Mesenchymal stem cell (in vitro differentiated cells and primary cell): ENCODE results near the gene TTC36.

Experiments
- DNase-seq: peaks from one replicate; pipeline ENCODE4 v3.0.0-alpha.2; 2013
- H2AFZ ChIP-seq: one replicate; pipeline ENCODE4 v1.6.1; 2013; ENCODE audit warnings: low read depth, mild to moderate bottlenecking, control low read depth, inconsistent platforms, low read length, moderate library complexity
- H2AK5ac ChIP-seq: 2 replicates; pipeline ENCODE4 v1.6.1; 2013; ENCODE audit warnings: low read length, moderate library complexity, mild to moderate bottlenecking, inconsistent platforms; ENCODE audit not compliant: severe bottlenecking
- H2BK120ac ChIP-seq: one replicate; pipeline ENCODE4 v1.6.1; 2013; ENCODE audit warnings: low read depth, mild to moderate bottlenecking, inconsistent platforms, low read length, moderate library complexity
- H2BK12ac ChIP-seq, 2 experiments: one replicate each; pipeline ENCODE4 v1.6.1; 2013; ENCODE audit warnings: inconsistent platforms in 2 of 2, low read length in 2 of 2, mild to moderate bottlenecking in 2 of 2, moderate library complexity in 2 of 2, control low read depth in 1 of 2
- H2BK15ac ChIP-seq: one replicate; pipeline ENCODE4 v1.6.1; 2013; ENCODE audit warnings: mild to moderate bottlenecking, low read depth, inconsistent platforms; ENCODE audit not compliant: poor library complexity, severe bottlenecking
- H2BK5ac ChIP-seq: 2 replicates; pipeline ENCODE4 v1.6.1; 2013; ENCODE audit warnings: low read depth, mild to moderate bottlenecking, low read length, control low read depth, inconsistent platforms; ENCODE audit not compliant: poor library complexity, severe bottlenecking
- H3K14ac ChIP-seq, 2 experiments: one replicate each; pipeline ENCODE4 v1.6.1; 2013; ENCODE audit warnings: inconsistent platforms in 2 of 2, low read length in 2 of 2, control low read depth in 1 of 2, mild to moderate bottlenecking in 1 of 2, moderate library complexity in 1 of 2
- H3K18ac ChIP-seq, 2 experiments: one replicate each; pipeline ENCODE4 v1.6.1; 2013; ENCODE audit warnings: inconsistent platforms in 2 of 2, low read length in 2 of 2, control low read depth in 1 of 2, low read depth in 1 of 2, mild to moderate bottlenecking in 1 of 2
- H3K23ac ChIP-seq, 2 experiments: one replicate each; pipeline ENCODE4 v1.6.1; 2013; ENCODE audit warnings: inconsistent platforms in 2 of 2, low read length in 2 of 2, mild to moderate bottlenecking in 2 of 2, moderate library complexity in 2 of 2, control low read depth in 1 of 2
- H3K27ac ChIP-seq: 2 replicates; pipeline ENCODE4 v1.5.1; 2013; ENCODE audit warnings: mild to moderate bottlenecking, moderate library complexity, low read length, control low read depth, inconsistent platforms; ENCODE audit not compliant: poor library complexity, severe bottlenecking
- H3K27me3 ChIP-seq, 2 experiments: 2 replicates each; pipeline versions ENCODE4 v1.6.1 to v1.7.0; 2013; ENCODE audit warnings: low read length in 2 of 2, mild to moderate bottlenecking in 2 of 2, moderate library complexity in 2 of 2, control low read depth in 1 of 2, inconsistent platforms in 1 of 2; ENCODE audit not compliant: control insufficient read depth in 1 of 2, insufficient read depth in 1 of 2
- H3K36me3 ChIP-seq, 2 experiments: 2 replicates each; pipeline versions ENCODE4 v1.6.1 to v1.7.0; 2013; ENCODE audit warnings: low read length in 2 of 2, control low read depth in 1 of 2, inconsistent platforms in 1 of 2, low read depth in 1 of 2, mild to moderate bottlenecking in 1 of 2; ENCODE audit not compliant: insufficient read depth in 2 of 2, control insufficient read depth in 1 of 2
- H3K4ac ChIP-seq, 2 experiments: one replicate each; pipeline ENCODE4 v1.6.1; 2013; ENCODE audit warnings: inconsistent platforms in 2 of 2, low read length in 2 of 2, mild to moderate bottlenecking in 2 of 2, moderate library complexity in 2 of 2, control low read depth in 1 of 2, low read depth in 1 of 2
- H3K4me1 ChIP-seq: 2 replicates; pipeline ENCODE4 v1.6.1; 2013; ENCODE audit warnings: low read depth, low read length, control low read depth; ENCODE audit not compliant: control insufficient read depth, insufficient read depth
- H3K4me2 ChIP-seq: 2 replicates; pipeline ENCODE4 v1.6.1; 2013; ENCODE audit warnings: low read length, mild to moderate bottlenecking, inconsistent platforms; ENCODE audit not compliant: poor library complexity, severe bottlenecking
- H3K4me3 ChIP-seq, 2 experiments: 2 replicates each; pipeline versions ENCODE4 v1.5.1 to v1.7.0; 2013; ENCODE audit warnings: low read length in 2 of 2, mild to moderate bottlenecking in 2 of 2, control low read depth in 1 of 2, low read depth in 1 of 2; ENCODE audit not compliant: insufficient read depth in 1 of 2
- H3K79me1 ChIP-seq: replicated peaks from 2 replicates; pipeline ENCODE4 v1.6.1; 2013; ENCODE audit warnings: mild to moderate bottlenecking, control low read depth, low read length, inconsistent platforms; ENCODE audit not compliant: poor library complexity, severe bottlenecking
- H3K9ac ChIP-seq: 2 replicates; pipeline ENCODE4 v1.7.0; 2013; ENCODE audit warnings: mild to moderate bottlenecking, low read length, moderate library complexity
- H3K9me3 ChIP-seq: 2 replicates; pipeline ENCODE4 v1.7.0; 2013; ENCODE audit warnings: mild to moderate bottlenecking, low read length; ENCODE audit not compliant: control insufficient read depth
- H4K8ac ChIP-seq: one replicate; pipeline ENCODE4 v1.6.1; 2013; ENCODE audit warnings: inconsistent platforms, mild to moderate bottlenecking, low read length, moderate library complexity
- H4K91ac ChIP-seq: one replicate; pipeline ENCODE4 v1.6.1; 2013; ENCODE audit warnings: mild to moderate bottlenecking, low read length, inconsistent platforms
- WGBS: methylation state at CpG from one replicate; pipeline ENCODE4 v1.1.7; 2013; ENCODE audit warnings: mixed read lengths; 5-methylcytosine and 5-hydroxymethylcytosine counted together

TTC36 gene

DNA sequence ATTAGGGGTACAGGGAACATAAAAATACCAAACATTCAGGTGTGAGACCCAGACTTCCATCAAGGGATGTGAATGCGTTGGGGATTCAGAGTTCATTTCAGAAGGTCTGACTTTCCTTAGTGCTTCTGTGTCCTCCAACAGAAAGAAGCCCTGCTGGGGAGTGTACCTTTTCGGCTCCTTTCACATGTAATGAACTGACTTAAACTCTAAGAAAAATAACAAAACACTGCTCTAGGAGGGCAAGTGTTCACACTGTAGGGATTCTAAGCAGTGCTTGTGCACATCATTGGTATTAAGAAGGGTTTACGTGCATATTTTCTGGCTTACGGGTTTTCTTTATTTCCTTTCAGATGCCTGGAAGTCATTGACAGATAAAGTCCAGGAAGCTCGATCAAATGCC, 15.7 kb upstream of the TTC36 start:
- Histone ChIP-seq H3K4me1 (no peaks in the 10 kb centered on the region), H3K27me3 (no peaks in the 10 kb centered on the region), H3K36me3 (peaks cover 30 to 96% of the 10 kb centered on the region in 2 experiments), H2AK5ac (no peak overlapping the region), H3K27ac (no peak overlapping the region), H2AFZ (no peak overlapping the region), H3K79me1 (peaks cover 14% of the 10 kb centered on the region), H2BK15ac (no peak overlapping the region), H3K4me2 (no peak overlapping the region), H2BK120ac (no peak overlapping the region), H3K14ac (no peak overlapping the region), H2BK12ac (no peak overlapping the region), H3K18ac (no peak overlapping the region), H3K9ac (no peak overlapping the region), H4K8ac (no peak overlapping the region), H3K4me3 (no peak overlapping the region), H4K91ac (no peak overlapping the region), H3K4ac (no peak overlapping the region), H3K23ac (no peak overlapping the region), H2BK5ac (no peak overlapping the region), H3K9me3 (no peaks in the 10 kb centered on the region)
- DNase-seq: no peak
- WGBS: 98% methylated on average over 5 of the region's 5 CpGs

- H3K79me1 ChIP-seq: peaks cover 13% of the 10 kb centered on the region
- no peak overlapping the region for H3K18ac ChIP-seq
- H3K4me3 ChIP-seq: no peak overlapping the region
- H2AFZ ChIP-seq: no peak overlapping the region
- H3K4me2 ChIP-seq: no peak overlapping the region
- H4K8ac ChIP-seq: no peak overlapping the region
- H3K23ac ChIP-seq: no peak overlapping the region
- WGBS: 82% methylated on average over 7 of the region's 7 CpGs
- H2AK5ac ChIP-seq: no peak overlapping the region
- no peak overlapping the region for H3K9ac ChIP-seq
- H2BK12ac ChIP-seq: no peak overlapping the region
- no peaks in the 10 kb centered on the region for H3K4me1 ChIP-seq
- no peaks in the 10 kb centered on the region for H3K9me3 ChIP-seq
- no peak overlapping the region for H3K14ac ChIP-seq
- no peak overlapping the region for H4K91ac ChIP-seq
- H3K36me3 ChIP-seq: peaks cover 22 to 92% of the 10 kb centered on the region in 2 experiments
- H2BK120ac ChIP-seq: no peak overlapping the region
- no peak overlapping the region for H2BK15ac ChIP-seq
- no peak overlapping the region for H2BK5ac ChIP-seq
- H3K27me3 ChIP-seq: no peaks in the 10 kb centered on the region
- DNase-seq: peak; percentile 37
- H3K4ac ChIP-seq: no peak overlapping the region
- no peak overlapping the region for H3K27ac ChIP-seq
Measured at GRCh38 chr11:118514103-118514502, 13.2 kb upstream of the TTC36 start.

GRCh38 chr11:118519549-118519948, 7.7 kb upstream of the TTC36 start:
- H3K4me2 ChIP-seq: no peak overlapping the region

GRCh38 chr11:118521892-118522311, 5.4 kb upstream of the TTC36 start:
- no peaks in the 10 kb centered on the region for H3K4me1 ChIP-seq
- no peak overlapping the region for H2AFZ ChIP-seq
- no peak overlapping the region for H2BK120ac ChIP-seq
- no peak overlapping the region for H3K4ac ChIP-seq
- no peak overlapping the region for H3K4me3 ChIP-seq
- no peaks in the 10 kb centered on the region for H3K9me3 ChIP-seq
- no peak overlapping the region for H3K18ac ChIP-seq
- H3K27me3 ChIP-seq: no peaks in the 10 kb centered on the region
- no peak overlapping the region for H3K23ac ChIP-seq
- no peak overlapping the region for H2BK5ac ChIP-seq
- H3K14ac ChIP-seq: no peak overlapping the region
- peaks cover 7% of the 10 kb centered on the region for H3K79me1 ChIP-seq
- WGBS: 95% methylated on average over 13 of the region's 13 CpGs
- no peak overlapping the region for H2BK12ac ChIP-seq
- H3K9ac ChIP-seq: no peak overlapping the region
- DNase-seq: no peak
- H4K8ac ChIP-seq: no peak overlapping the region
- H3K27ac ChIP-seq: no peak overlapping the region
- no peak overlapping the region for H2BK15ac ChIP-seq
- H2AK5ac ChIP-seq: no peak overlapping the region
- no peak overlapping the region for H4K91ac ChIP-seq
- H3K36me3 ChIP-seq: peaks cover 47 to 88% of the 10 kb centered on the region in 2 experiments
- H3K4me2 ChIP-seq: no peak overlapping the region

More at GRCh38 chr11:118519549-118519948, 7.7 kb upstream of the TTC36 start:
- Histone ChIP-seq H3K27me3 (no peaks in the 10 kb centered on the region), H3K18ac (no peak overlapping the region), H2AK5ac (no peak overlapping the region), H2AFZ (no peak overlapping the region), H3K4me3 (no peak overlapping the region), H2BK15ac (no peak overlapping the region), H3K4me1 (no peaks in the 10 kb centered on the region), H3K14ac (no peak overlapping the region), H2BK5ac (no peak overlapping the region), H2BK12ac (no peak overlapping the region), H3K36me3 (peaks cover 46 to 94% of the 10 kb centered on the region in 2 experiments), H3K4ac (no peak overlapping the region), H4K91ac (no peak overlapping the region), H3K9ac (no peak overlapping the region), H3K27ac (no peak overlapping the region), H2BK120ac (no peak overlapping the region), H3K23ac (no peak overlapping the region), H4K8ac (no peak overlapping the region), H3K79me1 (peaks cover 9% of the 10 kb centered on the region), H3K9me3 (no peaks in the 10 kb centered on the region)
- 96% methylated on average over 6 of the region's 6 CpGs for WGBS
- no peak for DNase-seq
